HG03378 (cell line): ENCODE measurements around the gene CCNL2.
A peak's percentile ranks its signal among the peaks of the same experiment; 100 is the strongest.
"Not testable (repeated sequence)": the region's sequence is repeated elsewhere in the genome, so short reads cannot be mapped to it uniquely, and the experiment has no call there.

ENCODE experiments used
- ATAC-seq: cut with Tn5 transposase; IDR thresholded peaks from one replicate; pipeline ENCODE4 v1.9.1; 2021; ENCODE audit warnings: mild to moderate bottlenecking, moderate library complexity; ENCODE audit not compliant: unreplicated experiment

Gene CCNL2

GRCh38 chr1:1399187-1399871 is at the start of gene CCNL2:
TSS of gene CCNL2 (minus strand) at chr1:1399335. CDS start at chr1:1399306, 29 bp downstream.
- peak; percentile 78 for ATAC-seq

- not testable (repeated sequence) for ATAC-seq
Measured at GRCh38 chr1:1446631-1447030, 47.5 kb upstream of the CCNL2 start.

DNA sequence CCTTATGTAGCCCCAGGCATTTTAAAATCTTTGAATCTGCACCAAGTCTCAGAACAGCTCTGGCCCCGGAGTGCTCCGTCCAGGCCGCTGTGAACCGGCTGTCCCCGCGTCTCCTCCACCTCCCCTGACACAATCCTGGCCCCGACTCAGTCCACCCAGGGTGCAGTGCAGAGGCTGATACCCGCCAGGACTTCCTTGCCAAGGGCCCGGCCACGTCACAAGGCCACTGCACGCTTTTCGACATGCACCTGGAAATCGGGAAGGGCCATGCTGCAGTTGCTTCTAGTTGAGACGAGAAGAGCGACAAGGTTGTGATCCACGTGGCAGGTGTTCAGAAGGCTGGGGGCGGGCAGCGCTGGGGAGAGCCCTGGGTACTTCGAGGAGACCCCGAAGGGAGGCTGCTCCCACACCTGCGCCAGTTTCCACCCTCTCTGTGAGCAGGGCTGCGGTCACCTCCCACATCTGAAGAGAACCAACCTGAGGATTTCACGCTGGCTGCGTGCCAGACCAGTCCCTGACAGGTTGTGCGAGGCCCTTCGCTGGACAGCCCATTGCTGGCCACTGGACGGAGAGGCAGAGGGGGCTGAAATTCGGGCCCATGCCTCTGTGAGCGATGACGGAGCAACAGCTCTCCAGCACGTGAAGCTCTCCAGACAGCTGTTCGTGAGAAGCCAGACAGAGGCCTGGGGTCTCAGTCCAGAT is 43.1 kb upstream of the CCNL2 start:
- ATAC-seq = no peak

GRCh38 chr1:1441002-1441888 is 42.1 kb upstream of the CCNL2 start:
- ATAC-seq = no peak

- ATAC-seq = no peak
Measured at GRCh38 chr1:1440262-1441001, 41.3 kb upstream of the CCNL2 start.

DNA sequence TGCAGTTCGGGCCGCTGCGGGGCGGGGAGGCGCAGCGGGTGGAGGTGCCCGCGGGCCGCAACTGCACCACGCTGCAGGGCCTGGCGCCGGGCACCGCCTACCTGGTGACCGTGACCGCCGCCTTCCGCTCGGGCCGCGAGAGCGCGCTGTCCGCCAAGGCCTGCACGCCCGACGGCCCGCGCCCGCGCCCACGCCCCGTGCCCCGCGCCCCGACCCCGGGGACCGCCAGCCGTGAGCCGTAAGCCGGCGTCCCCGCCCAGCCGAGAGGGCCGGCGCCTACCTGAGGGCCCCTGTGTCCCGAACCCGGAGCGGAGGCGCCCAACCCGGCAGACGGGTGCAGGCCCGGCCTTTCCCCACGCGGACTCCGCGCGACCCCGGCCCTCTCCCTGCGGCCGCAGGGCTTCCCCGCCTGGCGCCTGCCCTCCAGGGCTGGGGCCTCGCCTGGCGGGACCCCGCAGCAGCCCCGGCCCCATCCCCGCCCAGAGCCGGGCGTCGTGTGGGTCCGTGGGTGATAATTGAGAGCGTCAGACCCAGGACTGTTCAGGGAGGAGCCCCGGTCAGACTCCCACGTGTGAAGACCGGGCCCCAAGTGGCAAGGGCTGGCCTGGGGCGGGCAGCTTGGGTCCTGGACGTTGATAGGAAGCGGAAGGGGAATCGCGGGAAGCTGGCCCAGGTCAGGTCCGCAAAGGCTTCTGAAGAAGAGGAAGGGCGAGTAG is 40.6 kb upstream of the CCNL2 start:
- no peak for ATAC-seq

GRCh38 chr1:1438531-1439381 is 39.6 kb upstream of the CCNL2 start:
- no peak for ATAC-seq

DNA sequence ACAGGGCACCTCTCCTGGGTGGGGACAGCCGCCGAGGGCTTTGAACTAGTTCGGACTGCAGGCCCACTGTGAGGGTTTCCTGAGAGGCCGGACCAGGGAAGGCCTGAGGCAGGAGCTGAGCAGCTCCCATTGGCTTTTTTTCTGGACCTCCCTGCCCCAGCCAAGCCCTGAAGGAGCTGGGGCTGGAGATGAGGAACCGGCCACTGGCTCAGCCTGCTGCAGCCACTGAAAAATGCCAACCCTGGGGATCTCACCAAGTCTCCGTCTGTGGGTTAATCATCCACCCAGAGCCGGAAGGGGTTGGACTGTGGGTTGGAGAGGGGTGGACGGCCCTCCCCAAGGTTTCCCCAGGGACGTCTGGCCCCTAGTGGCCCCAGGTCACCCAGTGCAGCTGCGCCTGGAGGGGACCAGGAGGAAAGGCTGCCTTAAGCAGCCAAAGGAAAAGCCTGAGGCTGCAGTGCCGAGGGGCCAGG is 38.8 kb upstream of the CCNL2 start:
- no peak for ATAC-seq

DNA sequence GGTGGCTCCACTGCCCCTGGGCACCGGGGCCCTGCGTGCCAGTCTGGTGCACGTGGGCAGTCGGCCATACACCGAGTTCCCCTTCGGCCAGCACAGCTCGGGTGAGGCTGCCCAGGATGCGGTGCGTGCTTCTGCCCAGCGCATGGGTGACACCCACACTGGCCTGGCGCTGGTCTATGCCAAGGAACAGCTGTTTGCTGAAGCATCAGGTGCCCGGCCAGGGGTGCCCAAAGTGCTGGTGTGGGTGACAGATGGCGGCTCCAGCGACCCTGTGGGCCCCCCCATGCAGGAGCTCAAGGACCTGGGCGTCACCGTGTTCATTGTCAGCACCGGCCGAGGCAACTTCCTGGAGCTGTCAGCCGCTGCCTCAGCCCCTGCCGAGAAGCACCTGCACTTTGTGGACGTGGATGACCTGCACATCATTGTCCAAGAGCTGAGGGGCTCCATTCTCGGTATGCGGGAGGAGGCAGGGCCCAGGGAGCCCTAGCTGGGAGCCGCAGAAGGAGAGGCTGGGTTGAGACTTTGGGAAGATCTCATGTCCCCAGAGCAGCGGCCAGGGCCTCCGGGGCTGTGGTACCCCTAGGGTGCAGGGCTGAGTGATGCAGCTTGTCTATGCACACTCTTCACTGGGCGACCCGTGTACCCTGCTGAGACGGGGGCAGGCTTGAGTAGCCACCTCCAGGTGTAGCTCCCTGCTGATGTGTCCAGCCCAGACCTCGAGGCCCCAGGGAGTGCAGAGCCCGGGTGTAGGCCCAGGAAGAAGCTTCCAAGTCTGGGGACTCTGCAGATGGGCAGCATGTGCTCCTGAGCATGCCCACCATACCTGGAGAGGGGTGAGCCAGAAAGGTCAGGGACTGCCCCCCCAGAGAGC is 38.1 kb upstream of the CCNL2 start:
- no peak for ATAC-seq

- no peak for ATAC-seq
Measured at GRCh38 chr1:1436630-1437032, 37.5 kb upstream of the CCNL2 start.

- ATAC-seq = no peak
Measured at GRCh38 chr1:1435911-1436629, 36.9 kb upstream of the CCNL2 start.

DNA sequence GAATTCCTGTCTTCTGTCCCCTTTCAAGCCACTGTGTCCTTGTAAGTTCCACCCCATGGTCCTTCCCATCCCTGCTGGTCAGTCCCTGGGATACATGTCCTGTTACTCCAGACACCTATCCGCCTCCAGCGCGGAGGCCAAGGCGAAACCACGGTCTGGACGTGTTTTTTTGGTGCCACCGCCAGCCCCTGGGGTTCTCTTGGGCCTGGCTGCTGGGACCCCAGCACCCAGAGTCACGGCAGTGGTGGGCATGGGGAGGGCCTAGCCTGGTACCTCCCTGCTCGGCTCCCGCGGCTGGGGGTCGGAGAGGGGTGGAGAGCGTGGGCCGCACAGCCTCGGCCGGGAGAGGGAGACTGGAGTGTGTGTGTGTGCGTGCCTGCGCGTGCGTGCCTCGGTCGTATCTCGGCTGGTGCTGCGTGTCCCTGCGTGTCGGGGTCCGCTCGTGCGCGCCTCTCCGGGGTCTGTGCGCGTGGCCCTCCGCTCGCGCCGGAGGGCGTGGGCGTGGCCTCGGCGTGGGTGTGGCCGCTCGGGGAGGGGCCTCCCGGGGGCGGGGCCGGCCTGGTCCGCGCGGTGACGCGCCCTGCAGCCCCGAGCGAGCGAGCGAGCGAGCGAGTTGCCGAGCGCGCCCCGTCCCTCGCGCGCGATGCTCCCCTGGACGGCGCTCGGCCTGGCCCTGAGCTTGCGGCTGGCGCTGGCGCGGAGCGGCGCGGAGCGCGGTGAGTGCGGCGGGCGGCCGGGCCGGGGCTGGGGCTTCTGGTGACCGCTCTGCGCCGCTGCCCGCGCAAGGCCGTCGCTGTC is 36.2 kb upstream of the CCNL2 start, which contains the start of gene VWA1:
VWA1 (plus strand) TSS at position 585 of the 798 bp plus-strand sequence; CDS start at position 644, 59 bp downstream.
- no peak for ATAC-seq

GRCh38 chr1:1434824-1435105 is 35.6 kb upstream of the CCNL2 start:
- no peak for ATAC-seq

DNA sequence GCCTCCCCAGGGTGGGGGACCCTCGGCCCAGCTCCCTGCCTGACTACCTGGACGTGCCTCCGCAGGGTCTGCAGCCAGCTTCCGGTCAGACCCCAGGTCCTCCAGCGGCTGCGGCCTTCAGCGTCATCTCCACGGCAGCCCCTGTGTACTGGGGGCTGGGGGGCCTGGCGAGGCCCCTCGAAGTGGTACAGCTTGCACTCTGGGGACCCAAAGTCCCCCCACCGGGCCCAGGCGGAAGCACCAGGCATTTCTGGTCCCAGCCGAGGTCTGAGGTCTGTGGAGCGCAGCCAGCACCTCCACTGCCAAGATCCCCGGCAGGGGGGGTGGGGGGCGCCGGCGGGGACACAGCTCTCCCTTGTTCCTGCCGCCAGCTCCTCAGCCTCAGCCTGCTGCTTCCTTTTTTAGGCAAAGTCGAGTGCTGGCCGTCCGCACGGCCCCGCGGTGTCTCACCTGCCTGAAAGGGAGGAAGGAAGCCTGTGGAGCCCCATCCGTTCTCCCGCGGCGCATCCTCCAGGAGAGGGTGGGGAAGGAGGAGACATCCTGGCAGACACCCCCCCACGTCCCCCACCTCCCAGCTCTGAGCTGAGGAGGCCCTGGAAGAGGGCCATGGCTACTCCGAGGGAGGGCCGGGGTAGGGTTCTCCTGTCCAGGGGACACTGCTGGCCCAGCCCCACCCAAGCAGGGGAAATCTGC is 35.1 kb upstream of the CCNL2 start:
- ATAC-seq = no peak

- ATAC-seq = no peak
Measured at GRCh38 chr1:1433804-1434130, 34.6 kb upstream of the CCNL2 start.
